ENCODE results near the gene APBA2.

DNA sequence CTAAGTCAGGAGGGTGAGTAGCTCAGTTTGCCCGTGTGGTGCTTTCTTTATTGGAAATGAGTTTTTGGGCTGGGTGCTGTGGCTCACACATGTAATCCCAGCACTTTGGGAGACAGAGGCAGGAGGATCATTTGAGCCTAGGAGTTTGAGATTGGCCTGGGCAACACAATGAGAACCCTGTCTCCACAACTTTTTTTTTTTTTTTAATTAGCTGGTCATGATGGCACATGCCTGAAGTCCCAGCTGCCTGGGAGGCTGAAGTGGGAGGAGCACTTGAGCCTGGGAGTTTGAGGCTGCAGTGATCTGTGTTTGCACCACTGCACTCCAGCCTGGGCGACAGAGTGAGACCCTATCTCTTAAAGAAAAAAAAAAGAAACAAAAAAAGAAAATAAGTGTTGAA, 208.9 kb downstream of the APBA2 start:
- TF ChIP-seq CTCF (conservative IDR thresholded peaks at IDR 0.05) (no peak), ZFX (IDR thresholded peaks at IDR 0.05) (no peak)

Data from C4-2B (cell line).